GM08714 (cell line): ENCODE results near the gene RGS7.
"Not testable (repeated sequence)": the region's sequence is repeated elsewhere in the genome, so short reads cannot be mapped to it uniquely, and the experiment has no call there.

Experiments used
- H3K4me3 ChIP-seq: fragments of 200-500 bp; sonication (Bioruptor generic); 2 replicates; pipeline ENCODE4 v1.5.1; 2014; ENCODE audit warnings: mild to moderate bottlenecking, low read length, inconsistent platforms
- ZNF274 ChIP-seq: IDR thresholded peaks from 2 replicates; pipeline ENCODE4 v1.6.1; 2012; ENCODE audit warnings: mild to moderate bottlenecking, low read depth, low read length

The RGS7 gene

DNA sequence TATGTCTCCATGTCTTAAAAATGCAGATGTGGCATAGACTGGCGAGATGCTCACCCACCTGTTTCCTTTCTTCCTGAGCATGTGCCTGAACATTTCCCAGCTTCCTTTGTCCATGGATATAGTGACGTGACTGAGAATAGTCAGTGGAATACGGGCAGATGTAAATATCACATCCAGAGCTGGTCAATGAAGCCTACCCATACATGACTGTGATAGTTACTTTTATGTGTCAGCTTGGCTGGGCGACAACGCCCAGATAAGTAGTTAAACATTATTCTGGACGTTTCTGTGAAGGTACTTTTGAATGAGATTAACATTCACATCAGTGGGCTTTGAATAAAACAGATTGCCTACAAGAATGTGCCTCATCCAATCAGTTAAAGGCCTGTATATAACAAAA is 135.7 kb downstream of the RGS7 start:
- no peak for TF ChIP-seq ZNF274

DNA sequence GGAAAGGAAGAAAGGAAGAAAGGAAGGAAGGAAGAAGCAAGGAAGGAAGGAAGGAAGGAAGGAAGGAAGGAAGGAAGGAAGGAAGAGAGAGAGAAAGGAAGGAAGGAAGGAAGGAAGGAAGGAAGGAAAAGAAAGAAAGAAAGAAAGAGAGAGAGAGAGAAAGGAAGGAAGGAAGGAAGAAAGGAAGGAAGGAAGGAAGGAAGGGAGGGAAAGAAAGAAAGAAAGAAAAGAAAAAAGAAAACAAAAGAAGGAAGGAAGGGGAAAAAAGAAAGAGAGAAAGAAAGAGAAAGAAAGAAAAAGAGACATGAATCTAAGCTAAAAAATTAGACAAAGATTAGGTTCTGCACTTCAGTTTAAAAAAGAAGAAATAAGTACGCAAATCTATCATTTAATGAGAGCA is 136.1 kb downstream of the RGS7 start:
- H3K4me3 ChIP-seq, result not testable (repeated sequence)

More for the DNA sequence above, 135.7 kb downstream of the RGS7 start:
- no peak overlapping the region for H3K4me3 ChIP-seq

DNA sequence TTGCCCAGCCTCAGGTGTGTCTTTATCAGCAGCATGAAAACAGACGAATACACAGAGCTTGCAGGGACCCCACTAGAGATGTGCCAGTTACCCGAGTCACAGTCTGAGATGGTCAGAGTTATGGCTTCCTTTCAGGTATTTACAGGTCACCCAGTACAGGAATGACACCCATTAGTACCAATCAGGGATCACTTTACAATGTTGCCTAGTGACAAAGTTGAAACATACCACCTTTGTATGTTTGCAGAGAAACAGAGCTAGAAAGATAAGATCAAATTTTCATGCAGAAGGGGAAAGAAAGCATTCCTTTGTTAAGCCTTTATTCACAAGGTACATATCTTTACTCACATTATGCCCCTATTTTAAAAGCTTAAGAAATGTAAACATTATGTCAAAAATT is 137.6 kb downstream of the RGS7 start:
- no peak overlapping the region for H3K4me3 ChIP-seq
- TF ChIP-seq ZNF274, result no peak

DNA sequence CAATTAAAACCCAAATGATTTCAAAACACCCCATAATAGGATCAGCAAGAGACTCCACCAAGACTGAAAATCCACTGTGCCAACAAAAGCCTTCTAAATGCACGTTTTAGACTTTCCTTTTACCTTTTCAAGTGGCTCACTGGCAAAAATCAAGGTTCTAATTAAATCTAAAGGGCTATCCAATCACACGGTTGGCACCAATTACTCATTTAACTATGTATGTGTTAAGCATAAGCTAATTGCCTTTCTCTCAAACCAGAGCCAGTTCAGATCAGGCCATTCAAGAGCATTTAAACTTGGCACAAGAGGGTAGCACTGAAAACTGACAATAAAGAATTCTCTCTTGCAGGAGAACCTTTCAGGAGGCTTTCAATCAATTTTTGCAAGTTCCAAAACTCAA is 139.5 kb downstream of the RGS7 start:
- H3K4me3 ChIP-seq, result no peak overlapping the region
- no peak for TF ChIP-seq ZNF274

DNA sequence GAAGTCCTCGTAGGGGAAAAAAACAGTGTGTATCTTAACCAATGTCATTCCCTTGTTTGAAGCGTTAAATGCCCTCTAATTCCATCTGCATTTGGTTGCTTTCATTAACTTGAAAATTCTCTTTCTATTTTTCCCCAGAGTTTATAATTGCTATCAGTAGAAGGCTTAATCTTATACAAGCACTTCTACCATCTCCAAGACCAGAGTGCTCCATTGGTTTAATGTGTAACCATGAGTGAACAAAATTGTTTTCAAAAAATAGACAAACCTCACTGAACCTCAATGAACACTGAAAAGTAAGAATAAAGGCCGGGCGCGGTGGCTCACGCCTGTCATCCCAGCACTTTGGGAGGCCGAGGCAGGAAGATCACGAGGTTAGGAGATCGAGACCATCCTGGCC is 141.3 kb downstream of the RGS7 start:
- TF ChIP-seq ZNF274, result no peak
- H3K4me3 ChIP-seq, result no peak overlapping the region

DNA sequence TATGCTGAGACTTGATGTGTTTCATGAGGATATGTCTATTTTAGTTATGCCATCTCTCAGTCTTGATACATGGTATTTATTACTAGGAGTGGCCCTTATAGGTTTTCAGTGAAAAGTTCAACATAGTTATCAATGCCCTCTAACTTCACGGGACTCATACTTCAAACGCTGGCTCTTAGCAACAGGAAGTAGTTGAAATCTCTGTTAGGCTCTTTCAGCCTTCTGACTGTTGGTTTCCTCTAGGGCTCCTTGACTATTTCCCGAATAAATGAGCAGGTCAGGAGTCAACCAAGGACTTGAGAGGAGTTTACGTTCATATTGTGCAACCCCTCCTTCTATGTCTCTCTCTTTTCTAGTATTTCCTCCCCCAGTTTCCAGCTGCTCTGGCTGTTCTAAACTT is 141.8 kb downstream of the RGS7 start:
- no peak for TF ChIP-seq ZNF274
- no peak overlapping the region for H3K4me3 ChIP-seq

DNA sequence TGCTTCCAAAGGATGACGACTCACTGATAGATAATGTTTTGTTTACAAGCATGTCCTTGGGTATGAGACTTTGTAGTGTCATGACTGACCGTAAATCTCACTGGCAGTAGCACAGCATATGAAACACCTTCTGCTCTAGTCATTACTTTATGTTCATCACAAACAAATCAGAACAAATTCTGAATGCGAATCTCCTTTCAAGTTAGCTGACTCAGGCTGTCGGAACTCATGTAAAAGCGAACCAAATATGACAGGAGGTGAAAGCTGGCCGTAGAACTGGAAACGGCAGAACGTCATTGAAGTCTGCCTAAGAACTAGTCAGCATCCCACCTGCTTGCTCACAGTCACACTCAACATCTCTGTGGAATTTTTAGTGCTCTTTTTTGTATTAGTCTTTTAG is 143.9 kb downstream of the RGS7 start:
- no peak for TF ChIP-seq ZNF274

DNA sequence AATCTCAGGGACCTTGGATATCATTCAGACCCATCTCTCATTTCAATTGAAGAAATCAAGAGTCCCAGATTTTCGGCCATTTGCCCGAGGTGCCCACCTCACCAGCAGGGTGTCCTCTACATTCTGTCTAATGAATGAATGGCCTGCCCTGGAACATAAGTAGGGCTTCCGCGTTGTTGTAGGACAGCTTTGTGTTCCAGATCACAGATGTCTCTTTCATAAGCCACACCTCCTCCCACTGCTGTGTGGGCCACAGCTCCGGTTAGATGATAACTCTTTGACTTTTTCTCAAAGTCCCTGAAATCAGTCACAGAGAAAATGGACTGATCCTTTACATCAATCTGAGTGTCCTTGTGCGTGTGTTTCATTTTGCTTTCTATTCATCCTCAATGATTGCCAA is 144.4 kb downstream of the RGS7 start:
- TF ChIP-seq ZNF274, result no peak
- no peak overlapping the region for H3K4me3 ChIP-seq

More for the DNA sequence above, 143.9 kb downstream of the RGS7 start:
- no peak overlapping the region for H3K4me3 ChIP-seq

DNA sequence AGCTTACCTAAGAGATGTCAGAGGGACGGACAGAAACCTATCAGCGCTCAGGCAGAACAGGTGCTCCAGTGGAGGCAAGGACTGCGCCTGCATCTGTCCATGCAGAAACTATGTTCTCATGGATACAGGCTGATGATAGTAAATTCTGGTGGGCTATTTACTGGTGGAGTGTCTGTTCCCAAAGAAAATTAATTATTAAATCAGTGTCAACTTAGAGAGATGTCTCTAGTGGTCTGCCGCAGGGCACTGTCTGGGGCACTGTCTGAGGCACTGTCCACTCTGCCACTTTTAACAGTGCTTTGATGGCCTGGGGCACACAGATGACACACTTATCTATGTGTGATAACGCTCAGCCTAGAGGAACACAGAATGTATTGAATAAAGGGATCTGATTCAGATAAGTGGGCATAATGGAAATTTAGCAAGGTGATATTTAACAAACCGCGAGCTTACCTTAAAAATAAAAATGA is 148.1 kb downstream of the RGS7 start:
- no peak for TF ChIP-seq ZNF274

DNA sequence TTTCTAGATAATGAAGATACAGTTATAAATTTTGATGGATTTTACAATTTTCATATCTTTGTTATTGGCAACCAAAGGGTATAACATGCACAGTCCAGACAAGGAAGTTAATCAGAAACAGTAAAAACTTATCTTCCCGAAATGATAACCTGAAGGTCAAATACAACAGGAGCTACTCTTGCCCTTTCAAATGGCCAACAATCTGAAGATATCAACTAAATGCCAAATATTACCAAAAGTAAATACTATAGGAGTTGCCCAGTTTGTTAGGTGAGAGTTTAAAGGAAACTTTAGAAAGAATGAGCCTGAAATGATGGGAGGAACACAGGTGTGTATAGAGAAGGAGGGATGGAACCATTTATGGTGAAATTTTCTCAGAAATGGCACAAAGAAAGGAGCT is 153.2 kb downstream of the RGS7 start:
- H3K4me3 ChIP-seq, result no peak overlapping the region
- no peak for TF ChIP-seq ZNF274

More for the DNA sequence above, 148.1 kb downstream of the RGS7 start:
- no peak overlapping the region for H3K4me3 ChIP-seq

DNA sequence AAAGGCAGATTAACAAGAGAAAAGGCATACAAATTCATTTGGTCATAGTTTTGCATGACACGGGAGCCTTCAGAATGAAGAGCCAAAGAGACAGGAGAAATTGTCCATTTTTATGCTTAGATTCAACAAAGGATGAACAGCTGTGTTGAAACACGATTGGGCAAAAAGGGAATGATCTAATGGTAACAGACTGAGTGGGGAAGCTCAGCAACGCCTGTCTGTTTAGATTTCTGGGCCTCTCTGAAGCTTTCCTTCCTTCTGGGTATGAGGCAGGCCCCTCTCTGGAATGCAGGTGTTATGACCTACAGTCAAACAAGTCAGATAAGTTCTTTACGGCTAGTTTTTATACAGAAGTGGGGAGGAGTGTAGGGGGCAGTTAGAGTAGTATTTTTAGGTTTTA is 154.6 kb downstream of the RGS7 start:
- H3K4me3 ChIP-seq, result no peak overlapping the region
- no peak for TF ChIP-seq ZNF274

DNA sequence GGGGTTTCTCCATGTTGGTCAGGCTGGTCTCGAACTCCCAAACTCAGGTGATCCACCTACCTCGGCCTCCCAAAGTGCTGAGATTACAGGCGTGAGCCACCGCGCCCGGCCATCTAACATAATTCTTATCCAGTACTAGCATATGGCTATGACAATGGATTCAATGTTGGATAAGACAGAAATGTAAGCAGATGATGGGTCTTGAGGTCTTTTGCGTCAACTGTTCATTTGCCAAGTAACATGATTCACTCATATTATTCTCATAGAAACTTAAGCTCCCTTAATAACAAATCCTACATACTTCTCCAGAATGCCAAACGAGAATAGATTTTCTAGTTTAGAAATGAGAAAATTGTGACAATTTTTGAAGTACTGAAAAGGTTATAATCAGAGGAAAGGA is 170.3 kb downstream of the RGS7 start:
- TF ChIP-seq ZNF274, result no peak

DNA sequence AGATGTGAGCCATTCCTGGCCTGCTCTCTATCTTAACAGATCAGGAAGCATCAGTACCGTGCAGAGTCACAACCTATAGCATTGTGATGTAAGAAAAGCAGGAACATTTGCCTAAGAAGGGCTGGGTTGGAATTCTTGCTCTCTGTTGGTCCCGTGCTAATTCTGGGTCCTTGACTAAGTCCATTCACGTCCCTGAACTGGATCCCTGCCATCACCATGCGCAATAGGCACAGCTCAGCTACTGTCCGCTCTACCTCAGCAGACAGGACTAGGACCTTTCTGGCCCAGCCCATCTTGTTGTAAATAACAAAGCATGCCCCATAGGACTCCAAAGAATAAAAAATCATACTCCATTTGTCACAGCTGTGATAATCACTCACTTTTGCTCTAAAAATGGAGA is 175.0 kb downstream of the RGS7 start:
- TF ChIP-seq ZNF274, result no peak
- H3K4me3 ChIP-seq, result no peak overlapping the region

More for the DNA sequence above, 170.3 kb downstream of the RGS7 start:
- H3K4me3 ChIP-seq, result no peak overlapping the region

DNA sequence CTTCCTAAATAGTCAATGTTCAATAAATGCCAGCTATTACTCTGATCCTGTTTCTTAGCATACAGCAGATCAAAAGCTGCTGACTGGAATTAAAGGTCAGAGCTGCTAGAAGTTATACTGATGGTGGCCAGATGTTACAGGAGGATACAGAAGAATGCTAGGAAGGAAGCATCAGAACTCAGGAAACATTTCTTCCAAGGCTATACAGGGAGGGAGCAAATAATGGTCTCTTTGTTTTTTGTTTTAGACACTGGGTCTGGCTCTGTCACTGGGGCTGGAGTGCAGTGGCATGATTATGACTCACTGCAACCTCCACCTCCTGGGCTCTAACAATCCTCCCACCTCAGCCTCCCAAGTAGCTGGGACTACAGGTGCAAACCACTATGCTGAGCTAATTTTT is 175.5 kb downstream of the RGS7 start:
- TF ChIP-seq ZNF274, result no peak
- H3K4me3 ChIP-seq, result no peak overlapping the region

DNA sequence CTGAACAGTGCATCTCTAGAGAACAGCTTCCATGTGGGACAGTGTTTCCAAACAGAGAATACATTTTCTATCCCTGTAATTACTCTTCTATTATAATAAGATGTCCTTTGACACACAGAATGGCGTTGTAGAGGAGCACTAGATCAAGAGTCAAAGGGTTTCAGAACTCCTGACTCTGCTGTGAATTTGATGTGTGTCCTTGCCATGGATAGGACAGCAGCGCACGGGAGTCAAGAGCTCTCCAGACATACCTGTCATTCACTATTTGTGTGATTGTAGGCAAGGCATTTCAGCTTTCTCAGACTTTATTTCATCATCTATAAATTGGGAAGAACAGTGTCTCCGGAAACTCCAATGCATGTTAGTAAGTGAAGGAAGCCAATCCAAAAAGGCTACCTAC is 176.4 kb downstream of the RGS7 start:
- no peak for TF ChIP-seq ZNF274
- no peak overlapping the region for H3K4me3 ChIP-seq

DNA sequence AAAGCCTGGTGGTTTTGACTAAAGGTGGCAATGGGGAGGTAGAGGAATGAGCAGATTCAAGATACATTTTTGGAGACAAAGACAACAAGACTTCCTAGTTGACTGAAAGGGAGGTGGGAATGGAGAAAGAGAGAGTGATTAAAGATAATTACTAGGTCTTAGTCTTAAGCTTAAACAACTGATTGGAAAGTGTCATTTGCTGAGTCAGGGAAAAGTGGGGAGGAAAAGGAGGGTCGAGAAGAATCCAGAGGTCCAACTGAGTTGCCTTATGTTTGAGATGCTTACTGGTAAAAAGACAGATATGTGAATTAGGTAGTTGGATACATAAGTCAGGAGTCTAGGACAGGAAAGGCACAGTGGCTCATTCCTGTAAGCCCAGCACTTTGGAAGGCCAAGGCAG is 179.3 kb downstream of the RGS7 start:
- TF ChIP-seq ZNF274, result no peak
- H3K4me3 ChIP-seq, result no peak overlapping the region
